Smooth muscle cell of the umbilical artery (primary cell): ENCODE measurements around the gene BIN1. TPM values are rescaled to one million over a fixed set of nuclear protein-coding genes. Genes with fewer than 3 reads are reported as not detected.

ENCODE experiments used
- total RNA-seq: library from RNA; depleted of rRNA; stranded (reverse); fragments of >200 nt; gene quantifications from 2 replicates; pipeline ENCODE4 v1.2.3, GENCODE V29; 2014

Gene BIN1, protein sequence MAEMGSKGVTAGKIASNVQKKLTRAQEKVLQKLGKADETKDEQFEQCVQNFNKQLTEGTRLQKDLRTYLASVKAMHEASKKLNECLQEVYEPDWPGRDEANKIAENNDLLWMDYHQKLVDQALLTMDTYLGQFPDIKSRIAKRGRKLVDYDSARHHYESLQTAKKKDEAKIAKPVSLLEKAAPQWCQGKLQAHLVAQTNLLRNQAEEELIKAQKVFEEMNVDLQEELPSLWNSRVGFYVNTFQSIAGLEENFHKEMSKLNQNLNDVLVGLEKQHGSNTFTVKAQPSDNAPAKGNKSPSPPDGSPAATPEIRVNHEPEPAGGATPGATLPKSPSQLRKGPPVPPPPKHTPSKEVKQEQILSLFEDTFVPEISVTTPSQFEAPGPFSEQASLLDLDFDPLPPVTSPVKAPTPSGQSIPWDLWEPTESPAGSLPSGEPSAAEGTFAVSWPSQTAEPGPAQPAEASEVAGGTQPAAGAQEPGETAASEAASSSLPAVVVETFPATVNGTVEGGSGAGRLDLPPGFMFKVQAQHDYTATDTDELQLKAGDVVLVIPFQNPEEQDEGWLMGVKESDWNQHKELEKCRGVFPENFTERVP
- 34.4 and 44.0 TPM in 2 replicates for total RNA-seq

GRCh38 chr2:127106991-127107621, at the start of gene BIN1:
TSS of gene BIN1 (minus strand) at chr2:127107154. CDS start at chr2:127106943, 211 bp downstream.

Other genes with a start within 250 kb of the BIN1 start
- not detected in 2 replicates for gene TEX51, start 208.3 kb downstream of the BIN1 start, total RNA-seq
- not detected in 2 replicates for gene CYP27C1, start 113.1 kb upstream of the BIN1 start, total RNA-seq
- gene ERCC3, start 187.0 kb upstream of the BIN1 start, total RNA-seq, result 45.1 and 52.1 TPM in 2 replicates